Testis (tissue), 2 donors: Measurements from ENCODE around the gene PARVB.

Experiments used
- CTCF ChIP-seq, 3 experiments: fragments of 450-650 bp in 2 of 3; fragments of 200-600 bp in 1 of 3; sonication (generic) in 1 of 3; IDR thresholded peaks; one replicate each; pipeline ENCODE4 v1.5.1; 2016 to 2019; ENCODE audit warnings: antibody characterized with exemption in 3 of 3, mild to moderate bottlenecking in 2 of 3, moderate library complexity in 1 of 3
- POLR2A ChIP-seq: fragments of 450-650 bp; IDR thresholded peaks from one replicate; pipeline ENCODE4 v1.6.1; 2017; ENCODE audit warnings: antibody characterized with exemption, mild to moderate bottlenecking, moderate library complexity

GRCh38 chr22:44075022-44075421 is 50.9 kb downstream of the PARVB start:
- TF ChIP-seq CTCF (IDR thresholded peaks at IDR 0.05) (no peak), POLR2A (no peak)
